ENCODE results near the gene TIMM22. TPM values are rescaled to one million over a fixed set of nuclear protein-coding genes. Genes with fewer than 3 reads are reported as not detected.

TIMM22 gene
- total and polyA plus RNA-seq, 2 of the 4 experiments (the other 2 are of a cell fraction) = 12.7 to 12.9 TPM

DNA sequence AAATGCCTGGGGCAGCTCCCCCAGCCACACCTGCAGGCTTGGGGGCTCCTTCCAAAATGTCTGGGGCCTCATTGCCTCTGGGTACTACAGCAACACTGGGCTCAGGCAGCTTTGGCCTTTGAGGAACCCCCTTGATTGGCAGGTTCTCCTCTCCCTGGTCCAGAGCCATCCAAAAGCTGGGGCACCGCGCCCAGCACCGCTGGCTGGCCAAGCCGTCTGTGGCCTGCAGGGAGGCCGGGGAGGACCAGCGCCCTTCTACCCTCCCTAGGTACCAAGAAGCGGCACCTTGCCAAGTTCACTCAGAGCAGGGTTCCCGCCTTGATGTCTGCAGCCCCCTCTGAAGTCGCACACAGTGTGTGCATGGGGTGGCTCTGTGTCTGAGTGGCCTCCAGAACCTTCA, 30.1 kb downstream of the TIMM22 start:
- Histone ChIP-seq H2BK20ac (ENCODE audit: low read depth, low read length) (no peak overlapping the region), H2BK120ac (ENCODE audit: low read depth, low read length) (no peak overlapping the region), H3K27me3 (ENCODE audit: control insufficient read depth, insufficient read depth, low read length) (no peaks in the 10 kb centered on the region), H3K27ac (ENCODE audit: insufficient read depth, low read length) (no peak overlapping the region), H3K18ac (ENCODE audit: low read depth, low read length) (no peak overlapping the region), H4K20me1 (ENCODE audit: insufficient read depth, low read length) (peaks cover 21% of the 10 kb centered on the region), H2BK5ac (ENCODE audit: low read depth, low read length, poor library complexity, severe bottlenecking) (no peak overlapping the region), H4K8ac (ENCODE audit: low read depth in 2 of 2, low read length in 2 of 2) (no peak overlapping the region), H3K9me1 (ENCODE audit: insufficient read depth, low read length) (peaks cover 13% of the 10 kb centered on the region), H3K9me3 (ENCODE audit: control insufficient read depth, insufficient read depth, low read length) (no peaks in the 10 kb centered on the region), H3K36me3 (ENCODE audit: control insufficient read depth, insufficient read depth, low read length) (no peaks in the 10 kb centered on the region; the same call in 1 of the 2 replicates), H3K4me1 (ENCODE audit: control insufficient read depth, insufficient read depth, low read length) (peaks cover 21% of the 10 kb centered on the region), H2AFZ (replicated peaks; ENCODE audit: low read length, poor library complexity) (no peak overlapping the region), H2AK9ac (replicated peaks; ENCODE audit: low read depth, low read length, poor library complexity) (no peak overlapping the region), H4K5ac (ENCODE audit: low read depth, low read length) (no peak overlapping the region), H3K79me1 (ENCODE audit: low read depth in 1 of 2, low read length in 2 of 2) (peaks cover 0 to 36% of the 10 kb centered on the region in 2 experiments; a peak in 3 of 4 replicates), H3K9ac (ENCODE audit: low read depth, low read length) (no peak overlapping the region), H4K91ac (ENCODE audit: insufficient read depth, low read depth, low read length) (no peak overlapping the region), H2AK5ac (ENCODE audit: low read depth, low read length) (no peak overlapping the region), H3K56ac (ENCODE audit: extremely low read depth, insufficient read depth, low read length) (no peak overlapping the region), H3K14ac (replicated peaks; ENCODE audit: low read depth, low read length) (no peak overlapping the region), H2BK15ac (ENCODE audit: low read depth, low read length) (no peak overlapping the region), H3K4me3 (ENCODE audit: insufficient read depth, low read depth, low read length) (no peak overlapping the region), H3K4ac (ENCODE audit: low read depth, low read length) (no peak overlapping the region), H3K23ac (ENCODE audit: low read depth, low read length) (no peak overlapping the region), H3K4me2 (ENCODE audit: low read depth, low read length) (no peak overlapping the region)
- no peak for DNase-seq
- in situ Hi-C loops (cut with MboI; ENCODE audit: low sequenced_read_pairs) = no loop called here
- intact Hi-C loops (cut with micrococcal nuclease) = no loop called here
- no peak for TF ChIP-seq MXI1 (IDR thresholded peaks at IDR 0.05; ENCODE audit: borderline replicate concordance, low read depth, low read length)
- TF ChIP-seq, protein P1, sequence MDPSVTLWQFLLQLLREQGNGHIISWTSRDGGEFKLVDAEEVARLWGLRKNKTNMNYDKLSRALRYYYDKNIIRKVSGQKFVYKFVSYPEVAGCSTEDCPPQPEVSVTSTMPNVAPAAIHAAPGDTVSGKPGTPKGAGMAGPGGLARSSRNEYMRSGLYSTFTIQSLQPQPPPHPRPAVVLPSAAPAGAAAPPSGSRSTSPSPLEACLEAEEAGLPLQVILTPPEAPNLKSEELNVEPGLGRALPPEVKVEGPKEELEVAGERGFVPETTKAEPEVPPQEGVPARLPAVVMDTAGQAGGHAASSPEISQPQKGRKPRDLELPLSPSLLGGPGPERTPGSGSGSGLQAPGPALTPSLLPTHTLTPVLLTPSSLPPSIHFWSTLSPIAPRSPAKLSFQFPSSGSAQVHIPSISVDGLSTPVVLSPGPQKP (IDR thresholded peaks at IDR 0.05; ENCODE audit: borderline replicate concordance, low read depth, low read length) = no peak
- WGBS, 2 experiments (ENCODE audit: extremely low coverage in 2 of 2, insufficient read length in 1 of 2) = no CpG with 5 or more reads among the region's 9 CpGs
- dilution Hi-C loops (cut with HindIII; ENCODE audit: low sequenced_read_pairs, unreplicated experiment) = no loop called here
- ChIA-PET CTCF (no interaction called here), POLR2A (ENCODE audit: unreplicated experiment) (no interaction called here)
- no TSS peak for BruUV-seq (replicated peaks)
- no peak for ATAC-seq (ENCODE audit: low read depth)
